A549 (cell line): ENCODE data around the gene KIF2A.

ENCODE experiments used
- BHLHE40 ChIP-seq: IDR thresholded peaks from 2 replicates; pipeline ENCODE4 v1.6.1; 2012; ENCODE audit warnings: low read depth, low read length, inconsistent platforms
- CTCF ChIP-seq: fragments of >200 bp; sonication (Bioruptor Twin); formaldehyde crosslinking; IDR thresholded peaks from 3 replicates; pipeline ENCODE4 v1.5.1; 2016
- ESRRA ChIP-seq: fragments of 150-350 bp; IDR thresholded peaks from 2 replicates; pipeline ENCODE4 v1.6.1; 2014; ENCODE audit warnings: mild to moderate bottlenecking, low read length, borderline replicate concordance
- PHF8 ChIP-seq: fragments of 200-600 bp; sonication (generic); IDR thresholded peaks from 2 replicates; pipeline ENCODE4 v1.6.1; 2016; ENCODE audit warnings: low read depth, mild to moderate bottlenecking, antibody characterized with exemption, moderate library complexity, borderline replicate concordance
- POLR2A ChIP-seq: IDR thresholded peaks from 2 replicates; pipeline ENCODE4 v1.6.1; 2012; ENCODE audit warnings: mild to moderate bottlenecking, low read length
- RAD21 ChIP-seq, 2 experiments: fragments of >200 bp in 1 of 2; sonication (Bioruptor Twin) in 1 of 2; formaldehyde crosslinking in 1 of 2; IDR thresholded peaks in 1 of 2; conservative IDR thresholded peaks in 1 of 2; 2 replicates in 1 of 2; 3 replicates in 1 of 2; pipeline ENCODE4 v1.6.1; 2012 to 2018; ENCODE audit warnings: inconsistent platforms in 1 of 2

GRCh38 chr5:62348723-62349481, 42.9 kb downstream of the KIF2A start:
- no peak for TF ChIP-seq BHLHE40
- TF ChIP-seq CTCF: no peak
- no peak for TF ChIP-seq ESRRA
- no peak for TF ChIP-seq PHF8
- TF ChIP-seq POLR2A: no peak
- no peak for TF ChIP-seq RAD21 (conservative IDR thresholded peaks at IDR 0.05 in 1 of 2, IDR thresholded peaks at IDR 0.05 in 1 of 2)
